Aortic smooth muscle cell (primary cell): ENCODE data around the gene ZNF837. TPM values are rescaled to one million over a fixed set of nuclear protein-coding genes. Genes with fewer than 3 reads are reported as not detected.

Source experiments
- total RNA-seq: library from RNA; depleted of rRNA; stranded (reverse); fragments of >200 nt; gene quantifications from 2 replicates; pipeline ENCODE4 v1.2.3, GENCODE V29; 2014

The ZNF837 gene
- 1.1 and 1.3 TPM in 2 replicates for total RNA-seq

DNA sequence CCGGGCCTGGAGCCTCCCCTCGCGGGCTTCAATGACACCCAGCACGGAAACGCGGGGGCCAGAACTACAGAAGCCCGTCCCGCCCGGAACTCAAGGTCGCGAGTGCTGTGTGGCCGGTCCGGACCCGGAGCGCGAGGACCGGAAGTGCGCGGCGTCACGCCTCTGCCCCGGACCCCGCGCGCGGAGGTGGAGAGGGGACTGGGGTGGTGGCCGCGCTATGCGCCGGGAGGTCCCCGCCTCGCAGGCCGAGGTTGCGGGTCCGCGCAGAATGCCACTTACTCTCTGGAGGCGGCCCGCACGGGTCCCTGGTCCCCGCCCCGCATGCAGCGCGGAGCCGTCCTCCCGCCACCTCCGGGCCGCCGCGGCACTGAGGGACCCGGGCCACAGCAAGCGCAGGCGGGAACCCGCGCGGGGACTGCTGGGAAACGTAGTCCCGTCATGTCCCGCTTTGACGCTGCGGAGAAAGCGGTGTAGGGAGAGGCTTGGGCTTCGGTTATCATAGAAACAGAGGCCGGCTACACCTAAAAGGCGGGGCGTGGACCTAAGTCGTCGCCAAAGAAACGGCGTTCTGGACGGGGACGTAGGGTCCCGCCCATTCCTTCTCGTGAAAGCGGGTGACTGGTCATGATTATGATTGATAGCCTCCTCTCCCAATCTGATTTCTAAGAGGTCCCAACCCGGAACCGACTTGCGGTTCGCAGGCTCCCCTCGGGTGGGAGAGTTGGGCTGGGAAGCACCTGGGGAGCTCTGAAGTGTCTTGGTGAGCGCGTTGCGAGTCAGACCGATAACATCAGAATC is at the start of gene ZNF837:
Gene ZNF837 (minus strand): TSS at position 369 of the 798 bp plus-strand sequence. CDS start 11,698 bp downstream, outside the sequence.

DNA sequence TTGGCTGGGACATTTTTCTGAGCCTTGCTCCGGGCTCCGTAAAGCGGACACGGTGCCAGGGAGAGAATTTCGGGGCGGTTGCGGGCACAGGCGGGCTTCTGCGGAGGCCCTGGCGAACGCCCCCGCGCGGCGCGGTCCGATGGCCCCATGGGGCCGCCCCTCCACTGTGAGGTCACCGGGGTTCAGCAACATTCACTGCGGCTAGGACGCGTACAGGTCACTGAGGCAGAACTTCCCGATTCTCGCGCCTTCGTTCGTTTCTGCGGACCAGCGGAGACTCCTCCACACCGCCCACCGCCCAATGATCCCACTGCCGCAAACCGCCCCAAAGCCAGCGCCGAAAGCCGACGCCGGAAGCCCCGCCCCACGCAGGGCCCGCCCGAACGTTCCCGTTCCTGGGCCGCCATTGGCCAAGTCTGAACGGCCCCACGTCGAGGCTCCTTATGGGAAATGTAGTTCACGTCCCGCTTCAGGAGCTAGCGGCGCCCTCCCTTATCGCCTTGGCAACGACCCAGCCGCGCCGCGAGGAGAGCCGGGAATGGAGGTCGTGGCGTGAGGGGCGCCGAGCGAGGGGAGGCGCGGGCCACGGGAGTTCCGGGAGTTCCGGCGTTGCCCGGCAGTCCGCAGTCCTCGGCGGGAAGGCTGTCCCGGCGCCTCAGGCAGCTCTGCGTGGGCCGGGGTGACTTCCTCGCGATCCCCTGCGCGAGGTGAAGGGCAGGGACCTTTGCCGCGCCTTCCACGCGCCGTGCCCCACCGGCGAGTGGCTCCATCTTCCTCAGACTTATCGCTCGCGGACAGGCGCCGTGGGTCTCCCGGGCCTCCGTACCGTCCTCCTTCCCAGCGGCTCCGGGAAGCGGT is 27.6 kb upstream of the ZNF837 start, which contains the start of gene ZNF584:
Gene ZNF584 (plus strand): TSS at position 498 of the 858 bp plus-strand sequence. CDS start 499 bp downstream, outside the sequence.

DNA sequence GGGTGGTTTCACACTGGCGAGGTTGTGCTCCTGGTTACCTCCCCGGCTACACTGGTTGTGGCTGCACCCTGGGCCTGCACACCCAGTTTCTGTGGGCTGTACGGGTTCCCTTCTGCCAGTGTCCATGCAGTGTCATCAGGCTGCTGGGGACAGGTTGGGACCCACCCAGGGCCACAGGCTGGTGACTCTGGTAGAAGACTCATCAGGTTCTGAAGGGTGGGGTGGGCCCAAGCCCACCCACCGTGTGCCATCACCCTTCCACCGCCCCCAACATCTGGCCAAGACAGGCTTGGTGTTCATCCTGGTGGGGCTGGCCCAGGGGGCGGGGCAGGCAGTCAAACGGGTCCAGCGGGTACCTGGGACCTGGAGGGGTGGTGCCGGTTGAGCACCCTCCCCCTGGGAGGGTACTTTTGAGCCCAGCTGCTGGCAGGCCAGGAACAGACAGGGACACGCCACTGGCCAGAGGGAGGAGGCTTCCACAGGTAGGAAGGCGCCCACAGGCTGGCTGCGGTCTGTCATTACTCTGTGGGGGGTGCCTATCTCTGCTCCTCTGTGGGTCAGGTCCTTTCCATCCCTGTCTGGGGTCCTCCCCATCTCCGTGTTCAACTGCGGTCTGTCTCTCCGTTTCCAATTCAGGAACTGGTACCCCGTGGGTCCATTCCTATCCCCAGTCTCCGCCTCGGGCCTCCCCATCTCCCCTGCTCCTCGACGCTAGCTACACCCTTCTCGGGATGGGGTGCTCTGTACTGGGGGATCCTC is 14.6 kb upstream of the ZNF837 start, which contains the start of gene RNF225:
Gene RNF225 (plus strand): TSS at position 437 of the 759 bp plus-strand sequence. CDS start 434 bp downstream, outside the sequence.

DNA sequence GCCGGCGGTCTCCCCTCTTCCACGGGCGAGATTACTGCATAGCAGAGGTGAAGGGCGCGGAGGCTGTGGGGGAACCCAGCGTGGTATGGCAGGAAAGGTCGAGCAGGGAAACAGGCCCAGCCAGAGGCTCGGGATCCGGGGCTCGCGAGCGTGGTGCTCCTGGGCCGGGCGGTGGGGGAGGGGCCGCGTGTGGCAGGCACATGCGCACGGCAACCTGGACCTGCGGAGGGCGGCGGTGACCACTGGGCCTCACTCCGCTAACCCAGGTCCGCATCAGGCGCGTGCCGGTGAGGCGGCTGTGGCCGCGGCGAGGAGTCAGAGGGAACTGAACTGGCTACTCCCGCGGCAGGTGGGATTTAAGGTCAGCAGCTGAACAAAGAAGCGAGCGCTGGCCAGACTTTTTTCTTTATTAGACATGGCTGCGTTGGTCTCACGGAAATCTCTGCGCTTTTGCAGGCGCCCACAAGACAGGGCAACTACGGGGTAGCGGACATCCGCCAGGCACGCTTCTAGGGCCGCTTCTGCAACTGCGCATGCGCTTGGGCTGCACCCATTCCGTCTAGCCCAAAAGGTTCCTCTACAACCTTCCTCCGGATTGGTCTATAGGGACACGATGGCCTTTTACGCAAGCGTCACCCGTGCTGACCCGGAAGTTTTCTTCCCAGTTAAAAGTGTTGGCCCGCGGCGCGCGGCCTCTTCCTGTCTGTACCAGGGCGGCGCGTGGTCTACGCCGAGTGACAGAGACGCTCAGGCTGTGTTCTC is 5.9 kb upstream of the ZNF837 start, which contains the start of gene RPS5:
Gene RPS5 (plus strand): TSS at position 694 of the 762 bp plus-strand sequence. CDS start 869 bp downstream, outside the sequence.

DNA sequence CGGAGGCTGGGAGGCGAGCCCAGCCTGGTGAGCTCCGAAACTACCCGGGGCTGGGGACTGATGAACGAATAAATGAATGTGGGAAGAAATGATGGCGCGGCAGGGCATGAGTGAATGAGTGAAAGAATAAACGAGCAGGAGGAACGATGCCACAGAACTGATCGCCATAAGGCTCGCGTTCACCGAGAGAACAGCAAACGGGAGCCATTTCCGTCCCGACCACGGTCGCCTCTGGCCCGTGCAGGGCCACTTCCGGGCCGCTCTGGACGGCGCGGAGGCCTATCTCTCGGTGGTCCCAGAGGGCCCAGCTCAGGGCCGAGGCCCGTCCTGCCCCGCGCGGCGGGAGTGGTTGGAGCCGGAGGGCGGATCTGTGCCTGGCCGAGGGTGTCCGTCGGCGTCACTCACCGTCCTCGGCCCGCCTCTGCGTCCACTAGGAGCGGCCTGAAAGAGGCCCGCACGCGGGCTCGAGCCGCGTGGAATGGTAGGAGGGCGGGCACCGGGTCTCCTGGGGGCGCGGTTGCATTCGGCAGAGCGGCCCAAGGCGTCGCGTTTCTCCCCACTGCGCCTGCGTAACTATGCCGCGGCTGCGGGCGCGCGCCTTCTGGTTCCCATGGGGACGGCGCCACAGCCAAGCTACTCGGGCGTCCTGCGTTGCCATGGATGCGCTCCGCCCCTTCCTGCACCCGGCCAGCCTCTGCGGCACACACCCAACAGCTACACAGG is 18.4 kb downstream of the ZNF837 start, which contains the start of gene ZNF497:
Gene ZNF497 (minus strand): TSS at position 480 of the 723 bp plus-strand sequence. CDS start 5,116 bp downstream, outside the sequence.

DNA sequence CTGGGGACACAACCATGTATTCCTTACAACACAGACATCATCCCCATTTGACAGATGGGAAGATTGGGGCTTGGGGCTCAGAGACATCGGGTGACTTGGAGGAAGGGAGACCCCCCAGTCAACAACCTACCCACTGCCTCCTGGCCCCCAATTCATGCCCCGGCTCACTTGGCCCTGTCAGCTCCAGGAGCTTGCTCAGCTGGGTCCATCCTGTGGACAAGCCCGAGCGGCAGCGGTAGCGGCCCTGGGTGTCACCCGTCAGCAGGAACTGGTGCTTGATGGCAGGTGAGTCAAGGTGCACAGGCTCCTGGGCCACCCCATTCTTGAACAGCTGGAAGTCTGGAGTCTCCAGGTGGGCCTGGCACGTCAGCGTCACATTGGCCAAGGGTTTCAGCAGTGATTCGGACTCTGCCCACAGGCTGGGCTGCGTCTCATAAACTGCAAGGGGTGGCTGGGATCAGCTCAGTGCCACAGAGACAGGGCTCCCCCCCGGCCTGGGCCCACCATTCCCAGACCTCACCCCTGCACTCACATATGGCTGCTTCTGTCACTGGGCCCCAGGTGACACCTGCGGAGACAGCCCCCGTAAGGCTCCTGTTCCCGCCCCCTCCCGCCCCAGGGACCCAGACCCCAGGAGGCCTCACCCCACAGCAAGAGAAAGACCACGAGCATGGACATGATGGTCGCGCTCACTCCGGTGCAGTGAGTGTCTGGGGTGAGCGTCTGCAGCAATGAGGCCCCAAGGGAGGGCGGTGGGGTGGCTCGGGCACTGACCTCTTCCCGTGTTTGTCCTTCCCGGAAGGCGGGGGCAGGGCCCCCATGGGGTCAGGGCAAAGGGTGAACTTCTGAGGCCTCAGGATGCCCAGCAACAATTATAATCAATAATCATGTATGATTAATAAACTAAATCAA is 27.8 kb downstream of the ZNF837 start, which contains the start of gene A1BG:
Gene A1BG (minus strand): TSS at position 733 of the 912 bp plus-strand sequence. CDS start 55 bp downstream, at position 678.

DNA sequence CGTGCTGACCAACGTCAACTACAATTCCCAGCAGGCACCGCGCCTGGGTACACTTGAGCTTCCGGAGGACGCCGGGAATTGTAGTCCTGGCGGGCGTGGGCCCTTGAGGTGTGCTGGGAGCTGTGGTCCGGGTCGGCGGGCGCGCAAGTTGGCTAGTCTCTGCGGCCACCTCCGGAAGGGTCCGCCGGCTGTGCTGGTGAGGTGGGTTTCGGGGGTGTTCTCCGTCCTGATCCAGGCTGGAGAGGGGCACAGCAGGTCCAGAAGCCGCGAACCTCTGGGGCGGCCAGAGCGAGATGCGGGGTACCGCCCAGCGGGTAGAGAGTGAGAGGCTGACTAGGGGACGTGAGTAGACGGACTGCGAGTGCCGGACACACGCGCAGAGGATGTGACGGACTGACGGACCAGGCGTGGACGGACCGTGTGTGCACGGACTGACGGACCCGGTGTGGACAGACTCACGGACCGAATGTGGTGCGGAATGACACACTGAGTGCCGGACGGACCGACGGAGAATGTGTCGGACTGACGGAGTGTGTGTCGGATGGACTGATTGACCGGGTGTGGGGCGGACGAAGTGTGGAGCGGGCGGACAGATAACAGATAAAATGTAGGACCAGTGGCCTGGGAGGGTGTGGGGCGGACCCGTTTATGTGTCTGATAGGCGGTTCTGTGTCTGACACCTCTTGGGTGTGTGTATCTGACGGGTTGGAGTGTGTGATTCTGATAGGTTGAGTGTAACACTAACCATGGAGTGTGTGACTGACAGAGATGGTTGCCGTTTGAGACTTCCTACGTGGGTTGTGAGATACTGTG is 53.7 kb downstream of the ZNF837 start, which contains the start of gene ZSCAN22:
Gene ZSCAN22 (plus strand): TSS at position 81 of the 813 bp plus-strand sequence. CDS start 7,809 bp downstream, outside the sequence.

Other genes with a start within 250 kb of the ZNF837 start
- gene ZNF329, start 230.2 kb downstream of the ZNF837 start, total RNA-seq = 14.1 and 14.7 TPM in 2 replicates
- gene ZNF274, start 198.0 kb downstream of the ZNF837 start, total RNA-seq = 22.2 and 23.9 TPM in 2 replicates
- gene ZNF544, start 152.1 kb downstream of the ZNF837 start, total RNA-seq = 32.6 and 34.4 TPM in 2 replicates
- gene ZNF8, start 102.1 kb downstream of the ZNF837 start, total RNA-seq = 2.9 and 3.3 TPM in 2 replicates
- gene ERVK3-1, start 75.7 kb downstream of the ZNF837 start, total RNA-seq = 37.9 and 40.6 TPM in 2 replicates
- gene ZSCAN22, start 54.0 kb downstream of the ZNF837 start, total RNA-seq = 1.8 and 2.2 TPM in 2 replicates
- gene A1BG, start 27.5 kb downstream of the ZNF837 start, total RNA-seq = 3.6 and 7.1 TPM in 2 replicates
- gene ZNF497, start 18.3 kb downstream of the ZNF837 start, total RNA-seq = 0.53 and 0.68 TPM in 2 replicates
- 1,860 and 2,343 TPM in 2 replicates for gene RPS5, start 6.2 kb upstream of the ZNF837 start, total RNA-seq
- 0.12 and 0.26 TPM in 2 replicates for gene RNF225, start 14.6 kb upstream of the ZNF837 start, total RNA-seq
- gene ZNF584, start 27.6 kb upstream of the ZNF837 start, total RNA-seq = 12.3 and 17.6 TPM in 2 replicates
- 9.5 and 10.3 TPM in 2 replicates for gene ZNF132, start 59.1 kb upstream of the ZNF837 start, total RNA-seq
- gene ZNF324B, start 70.6 kb upstream of the ZNF837 start, total RNA-seq = 7.8 and 10.8 TPM in 2 replicates
- 9.6 and 13.6 TPM in 2 replicates for gene ZNF324, start 86.0 kb upstream of the ZNF837 start, total RNA-seq
- 5.3 and 6.2 TPM in 2 replicates for gene ZNF446, start 95.3 kb upstream of the ZNF837 start, total RNA-seq
- gene SLC27A5, start 131.0 kb upstream of the ZNF837 start, total RNA-seq = 12.5 and 14.5 TPM in 2 replicates
- 5.7 and 5.8 TPM in 2 replicates for gene ZBTB45, start 138.8 kb upstream of the ZNF837 start, total RNA-seq
- gene TRIM28, start 163.0 kb upstream of the ZNF837 start, total RNA-seq = 241 and 323 TPM in 2 replicates
- gene CHMP2A, start 174.1 kb upstream of the ZNF837 start, total RNA-seq = 187 and 216 TPM in 2 replicates
- 64.0 and 95.3 TPM in 2 replicates for gene UBE2M, start 177.6 kb upstream of the ZNF837 start, total RNA-seq
- gene MZF1, start 192.3 kb upstream of the ZNF837 start, total RNA-seq = 11.4 and 11.9 TPM in 2 replicates